Dendritic cell treated with granulocyte-macrophage colony-stimulating factor and Interleukin-4, amounts not matched to agents 40 ng/mL and 50 ng/mL, for 4 days (primary cell): ENCODE measurements around the gene TTYH3.

Experiments used
- H3K27ac Mint-ChIP-seq: one replicate; pipeline ENCODE4 v1.8.0; 2022; ENCODE audit warnings: mild to moderate bottlenecking, mixed read lengths
- H3K27me3 Mint-ChIP-seq: one replicate; pipeline ENCODE4 v1.8.0; 2022; ENCODE audit warnings: mild to moderate bottlenecking, mixed read lengths
- H3K36me3 Mint-ChIP-seq: one replicate; pipeline ENCODE4 v1.8.0; 2022; ENCODE audit warnings: low read depth, mixed read lengths
- H3K4me1 Mint-ChIP-seq: one replicate; pipeline ENCODE4 v1.8.0; 2022; ENCODE audit warnings: low read depth, mixed read lengths
- H3K4me3 Mint-ChIP-seq: one replicate; pipeline ENCODE4 v1.8.0; 2022; ENCODE audit warnings: mild to moderate bottlenecking, moderate library complexity, mixed read lengths
- H3K9me3 Mint-ChIP-seq: one replicate; pipeline ENCODE4 v1.8.0; 2022; ENCODE audit warnings: mixed read lengths
- intact Hi-C: fragments of 100-400 bp; cut with micrococcal nuclease; formaldehyde crosslinking; loops from one replicate; pipeline ENCODE4 v1.15.0; 2022

TTYH3 gene

DNA sequence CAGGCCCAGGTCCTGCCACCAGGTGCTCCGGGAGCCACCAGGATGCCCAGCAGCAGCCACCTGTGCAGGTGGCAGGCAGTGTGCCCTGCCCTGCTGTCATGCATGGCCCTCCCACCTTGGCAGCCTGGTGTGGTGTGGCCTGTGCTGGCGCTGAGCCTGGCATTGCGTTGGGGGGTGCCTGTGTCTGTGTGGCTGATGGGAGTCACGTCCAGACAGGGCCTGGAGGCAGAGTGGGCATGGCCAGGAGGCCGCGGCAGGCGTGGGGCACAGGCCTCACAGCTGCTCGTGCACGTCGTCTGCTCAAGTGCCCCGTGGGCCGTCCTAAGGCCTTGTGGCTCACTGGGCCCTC, 8.7 kb downstream of the TTYH3 start:
- Mint-ChIP-seq H3K27me3 (no peaks in the 10 kb centered on the region), H3K27ac (peak overlapping the region; percentile 100), H3K9me3 (no peaks in the 10 kb centered on the region), H3K4me3 (peak overlapping the region; percentile 67), H3K4me1 (peaks cover 89% of the 10 kb centered on the region), H3K36me3 (peaks cover 93% of the 10 kb centered on the region)
- intact Hi-C loops: loop anchor here (5.0 kb wide), 1 partner anchor 83 kb away; the partner anchor contains the start of genes BRAT1 and IQCE

DNA sequence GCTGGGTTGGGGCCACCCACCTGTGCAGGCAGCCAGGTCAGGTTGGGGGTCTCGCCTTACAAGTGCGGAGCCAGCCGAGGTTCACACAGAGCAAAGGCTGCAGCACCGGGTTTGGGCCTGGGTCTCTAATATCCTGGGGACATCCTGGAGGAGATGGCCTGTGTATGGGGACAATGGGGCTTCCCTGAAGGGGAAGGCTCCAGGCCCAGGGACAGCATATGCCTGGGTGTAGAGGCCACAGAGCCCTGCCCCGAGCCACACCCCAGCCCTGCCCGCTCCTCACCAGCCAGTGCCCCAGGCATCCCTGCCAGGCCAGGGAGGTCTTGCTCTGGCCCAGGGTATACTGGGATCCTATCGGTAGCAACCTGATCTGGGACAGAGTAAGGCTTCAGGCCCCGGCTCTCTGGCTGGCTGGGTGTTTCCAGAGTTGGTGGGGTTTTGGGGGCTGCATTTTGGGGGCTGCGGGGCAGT, 9.1 kb downstream of the TTYH3 start:
- Mint-ChIP-seq H3K4me3 (peak overlapping the region; percentile 67), H3K36me3 (peaks cover 93% of the 10 kb centered on the region), H3K9me3 (no peaks in the 10 kb centered on the region), H3K27me3 (no peaks in the 10 kb centered on the region), H3K27ac (peak overlapping the region; percentile 100), H3K4me1 (peaks cover 89% of the 10 kb centered on the region)
- intact Hi-C loops: loop anchor here (5.0 kb wide), 1 partner anchor 84 kb away; the partner anchor contains the start of genes BRAT1 and IQCE

DNA sequence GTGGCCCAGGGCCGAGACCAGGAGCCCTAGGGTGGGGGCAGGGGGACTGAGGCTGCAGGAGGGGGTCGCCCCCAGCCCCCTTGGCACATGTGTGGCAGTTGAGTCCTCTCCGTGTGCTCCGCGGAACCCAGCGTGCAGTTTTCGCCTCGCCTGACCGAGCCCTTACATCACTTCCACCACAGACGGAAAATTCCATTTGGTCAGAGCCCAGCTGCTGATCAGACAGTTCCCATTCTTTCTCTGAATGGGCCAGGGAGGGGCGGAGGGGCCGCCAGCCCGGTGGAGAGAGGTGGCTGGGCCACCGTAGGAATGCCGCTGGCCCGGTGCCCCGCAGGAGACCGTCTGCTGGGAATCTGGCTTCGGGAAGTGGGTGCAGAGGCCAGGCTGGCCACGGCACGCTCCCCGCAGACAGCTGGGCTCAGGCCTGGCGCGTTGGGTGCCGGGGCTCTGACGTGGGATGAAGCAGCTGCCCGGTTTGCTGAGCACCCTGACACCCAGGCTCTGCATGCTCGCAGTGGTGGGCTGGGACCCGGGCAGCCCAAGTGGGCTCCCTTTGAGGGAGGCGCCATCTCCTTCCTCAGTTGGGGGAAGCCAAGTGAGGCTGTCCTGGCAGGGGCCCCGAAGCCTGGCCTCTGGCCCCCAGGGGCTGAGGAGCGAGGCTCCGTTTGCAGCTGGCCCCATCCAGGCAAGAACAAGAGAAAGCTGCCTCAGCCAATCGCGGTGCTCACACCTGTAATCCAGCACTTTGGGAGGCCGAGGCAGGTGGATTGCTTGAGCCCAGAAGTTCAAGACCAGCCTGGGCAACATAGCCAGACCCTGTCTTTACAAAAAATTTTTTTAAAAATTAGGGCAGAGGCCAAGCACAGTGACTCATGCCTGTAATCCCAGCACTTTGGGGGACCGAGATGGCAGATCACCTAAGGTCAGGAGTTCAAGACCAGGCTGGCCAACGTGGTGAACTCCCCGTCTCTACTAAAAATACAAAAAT, 9.9 kb downstream of the TTYH3 start:
- Mint-ChIP-seq H3K4me1 (peaks cover 89% of the 10 kb centered on the region), H3K36me3 (peaks cover 93% of the 10 kb centered on the region), H3K9me3 (no peaks in the 10 kb centered on the region), H3K27me3 (no peaks in the 10 kb centered on the region), H3K4me3 (peak overlapping the region; percentile 67), H3K27ac (peak overlapping the region; percentile 100)
- intact Hi-C loops: loop anchor here (5.0 kb wide), 1 partner anchor 84 kb away; the partner anchor contains the start of genes BRAT1 and IQCE

DNA sequence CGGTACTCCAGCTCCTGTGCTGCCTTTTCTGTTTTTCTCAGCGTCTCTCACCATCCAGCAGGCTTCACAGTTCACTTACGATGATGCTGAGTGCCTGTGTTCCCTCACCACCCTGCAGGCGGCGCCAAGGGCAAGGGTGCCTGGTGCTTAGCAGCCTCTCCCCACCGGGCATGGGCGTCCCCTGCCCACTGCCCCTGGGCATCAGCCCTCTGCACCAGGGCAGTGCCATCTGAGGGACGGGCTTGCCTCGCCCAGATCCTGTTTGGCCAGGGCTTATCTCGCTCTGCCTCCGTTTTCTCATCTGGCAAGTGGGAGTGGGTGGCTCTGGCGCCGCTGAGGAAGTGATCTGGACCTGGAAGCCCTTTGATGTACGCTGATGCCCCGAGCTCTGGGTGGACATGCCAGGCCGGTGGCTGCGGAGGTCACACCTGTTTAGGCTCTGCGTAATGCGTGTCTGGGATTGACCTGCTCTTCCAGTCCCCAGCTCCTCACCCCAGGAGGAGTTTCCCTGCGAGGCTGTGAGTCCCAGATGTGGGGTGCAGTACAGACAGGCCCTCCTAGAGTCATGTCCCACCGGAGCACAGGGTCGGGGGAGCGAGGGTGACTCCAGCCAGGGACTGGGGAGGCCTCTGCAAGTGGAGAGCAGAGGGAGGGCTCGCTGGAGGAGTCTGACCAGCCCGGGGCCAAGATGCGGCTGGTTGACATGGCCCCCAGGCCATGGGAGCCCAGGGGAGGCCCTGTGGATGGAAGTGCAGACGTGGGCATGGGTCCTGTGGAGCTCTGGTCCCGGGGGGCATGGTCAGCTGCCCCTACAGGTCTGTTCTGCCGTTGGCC, 11.8 kb downstream of the TTYH3 start:
- no peaks in the 10 kb centered on the region for H3K27me3 Mint-ChIP-seq
- intact Hi-C loops: loop anchor here (5.0 kb wide), 1 partner anchor 86 kb away; the partner anchor contains the start of genes BRAT1 and IQCE
- peaks cover 93% of the 10 kb centered on the region for H3K36me3 Mint-ChIP-seq
- no peak overlapping the region for H3K4me3 Mint-ChIP-seq
- H3K27ac Mint-ChIP-seq: peak overlapping the region; percentile 91
- peaks cover 85% of the 10 kb centered on the region for H3K4me1 Mint-ChIP-seq
- H3K9me3 Mint-ChIP-seq: no peaks in the 10 kb centered on the region

DNA sequence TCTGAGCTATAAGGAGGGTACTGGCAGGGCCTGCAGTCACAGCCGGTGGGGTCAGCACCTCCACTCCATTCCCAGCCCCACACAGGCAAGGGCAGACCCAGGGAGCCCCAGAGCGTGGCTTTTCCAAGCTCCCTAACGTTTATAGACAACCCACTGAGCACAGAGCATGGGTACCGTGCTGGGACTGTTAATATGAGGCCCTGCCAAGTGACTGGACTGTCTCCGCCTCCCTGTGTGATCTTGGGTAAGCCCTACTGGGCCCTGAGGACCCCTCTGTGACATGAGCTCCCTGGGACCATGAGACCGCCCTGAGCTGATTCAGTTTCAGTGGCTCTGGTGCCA, 12.4 kb downstream of the TTYH3 start:
- peaks cover 93% of the 10 kb centered on the region for H3K36me3 Mint-ChIP-seq
- intact Hi-C loops: loop anchor here (5.0 kb wide), 1 partner anchor 87 kb away; the partner anchor contains the start of genes BRAT1 and IQCE
- no peaks in the 10 kb centered on the region for H3K27me3 Mint-ChIP-seq
- H3K4me3 Mint-ChIP-seq: peak overlapping the region; percentile 37
- no peaks in the 10 kb centered on the region for H3K9me3 Mint-ChIP-seq
- H3K4me1 Mint-ChIP-seq: peaks cover 85% of the 10 kb centered on the region
- H3K27ac Mint-ChIP-seq: peak overlapping the region; percentile 91

DNA sequence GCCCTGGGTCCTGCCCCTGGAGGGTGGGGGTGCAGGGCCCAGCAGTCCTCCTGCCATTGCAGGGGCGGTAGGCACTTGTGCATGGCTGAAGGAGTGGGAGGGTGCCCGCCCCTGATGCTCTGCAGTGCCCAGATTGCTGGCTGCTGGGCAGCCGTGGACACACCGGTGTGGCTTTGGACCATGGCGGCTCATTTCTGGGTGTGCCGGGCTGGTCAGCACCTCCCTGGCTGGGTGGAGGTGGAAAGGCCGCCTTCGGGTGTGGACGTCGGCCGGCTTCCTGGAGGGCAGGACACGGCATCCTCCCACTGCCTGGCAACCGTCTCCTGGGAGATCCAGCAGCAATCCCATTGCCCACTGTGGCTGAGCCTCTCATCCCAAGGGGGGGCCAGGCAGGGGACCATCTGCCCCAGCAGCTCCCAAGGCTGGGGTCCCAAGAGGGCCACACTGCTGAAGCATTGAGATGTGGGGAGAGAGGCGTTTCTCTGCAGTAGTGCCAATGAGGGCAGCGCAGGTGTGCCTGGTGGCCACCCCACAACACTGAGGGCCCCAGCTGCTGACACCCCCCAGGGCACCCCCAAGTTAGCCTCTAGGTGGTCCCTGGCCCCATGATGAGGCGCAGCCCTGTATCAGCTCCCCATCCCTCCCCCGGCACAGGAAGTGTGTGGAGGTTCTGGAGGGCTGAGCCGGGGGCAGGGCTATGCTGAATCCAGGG, 12.9 kb downstream of the TTYH3 start:
- intact Hi-C loops: loop anchor here (5.0 kb wide), 2 partner anchors 37 to 87 kb away; partner anchors contain the start of genes BRAT1 and IQCE
- Mint-ChIP-seq H3K27me3 (no peaks in the 10 kb centered on the region), H3K4me3 (peak overlapping the region; percentile 37), H3K4me1 (peaks cover 82% of the 10 kb centered on the region), H3K36me3 (peaks cover 93% of the 10 kb centered on the region), H3K27ac (peak overlapping the region; percentile 91), H3K9me3 (no peaks in the 10 kb centered on the region)

DNA sequence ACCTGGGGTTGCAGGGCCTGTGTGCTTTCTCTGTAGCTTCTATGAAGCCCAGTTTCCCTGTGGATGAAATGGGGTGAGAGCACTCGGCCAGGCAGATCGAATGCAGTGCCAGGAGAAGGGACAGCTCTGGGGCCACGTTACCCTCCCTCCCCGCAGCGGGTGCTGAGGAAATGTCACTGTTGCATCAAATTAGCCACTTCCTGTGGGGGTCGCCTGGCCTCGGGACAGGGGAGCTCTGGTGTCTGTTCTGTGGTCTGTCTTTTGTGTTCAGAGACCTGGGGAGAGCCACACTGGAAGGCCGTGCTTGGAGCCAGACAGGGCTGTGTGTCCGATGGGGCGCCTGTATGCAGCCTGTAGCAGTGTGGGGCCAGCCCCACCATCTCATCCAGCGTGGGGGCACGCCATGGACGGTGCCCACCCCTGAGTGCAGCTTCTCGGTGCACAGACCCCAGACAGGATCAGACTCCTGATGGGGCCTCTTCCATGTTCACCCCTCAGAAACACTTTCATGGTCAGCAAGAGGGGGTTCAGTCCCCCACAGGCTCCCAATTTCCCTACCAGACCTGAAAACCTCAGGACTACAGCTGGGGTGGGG, 13.6 kb downstream of the TTYH3 start:
- Mint-ChIP-seq H3K4me1 (peaks cover 82% of the 10 kb centered on the region), H3K27ac (peak overlapping the region; percentile 91), H3K36me3 (peaks cover 93% of the 10 kb centered on the region), H3K4me3 (peak overlapping the region; percentile 31), H3K27me3 (no peaks in the 10 kb centered on the region), H3K9me3 (no peaks in the 10 kb centered on the region)
- intact Hi-C loops: loop anchor here (5.0 kb wide), 1 partner anchor 38 kb away; no protein-coding TSS in a partner anchor

DNA sequence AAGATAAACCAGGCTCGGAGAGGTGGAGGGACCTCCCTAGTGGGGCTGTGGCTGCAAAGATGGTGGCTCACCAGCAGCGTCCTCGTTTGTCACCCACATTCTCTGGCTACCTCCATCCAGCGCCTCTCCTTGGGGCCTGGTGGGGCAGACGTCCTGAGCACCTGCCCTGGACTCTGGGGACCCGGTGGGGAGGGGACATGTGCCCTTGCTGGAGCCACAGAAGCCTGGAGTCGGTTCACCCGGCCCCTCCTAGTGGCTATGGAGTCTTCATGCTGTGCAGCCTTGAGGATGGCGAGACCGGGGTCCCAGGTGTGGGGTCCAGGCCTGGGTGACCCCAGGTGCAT, 14.5 kb downstream of the TTYH3 start:
- no peaks in the 10 kb centered on the region for H3K27me3 Mint-ChIP-seq
- peak overlapping the region; percentile 91 for H3K27ac Mint-ChIP-seq
- no peak overlapping the region for H3K4me3 Mint-ChIP-seq
- intact Hi-C loops: loop anchor here (5.0 kb wide), 1 partner anchor 39 kb away; no protein-coding TSS in a partner anchor
- peaks cover 81% of the 10 kb centered on the region for H3K4me1 Mint-ChIP-seq
- peaks cover 94% of the 10 kb centered on the region for H3K36me3 Mint-ChIP-seq
- no peaks in the 10 kb centered on the region for H3K9me3 Mint-ChIP-seq

DNA sequence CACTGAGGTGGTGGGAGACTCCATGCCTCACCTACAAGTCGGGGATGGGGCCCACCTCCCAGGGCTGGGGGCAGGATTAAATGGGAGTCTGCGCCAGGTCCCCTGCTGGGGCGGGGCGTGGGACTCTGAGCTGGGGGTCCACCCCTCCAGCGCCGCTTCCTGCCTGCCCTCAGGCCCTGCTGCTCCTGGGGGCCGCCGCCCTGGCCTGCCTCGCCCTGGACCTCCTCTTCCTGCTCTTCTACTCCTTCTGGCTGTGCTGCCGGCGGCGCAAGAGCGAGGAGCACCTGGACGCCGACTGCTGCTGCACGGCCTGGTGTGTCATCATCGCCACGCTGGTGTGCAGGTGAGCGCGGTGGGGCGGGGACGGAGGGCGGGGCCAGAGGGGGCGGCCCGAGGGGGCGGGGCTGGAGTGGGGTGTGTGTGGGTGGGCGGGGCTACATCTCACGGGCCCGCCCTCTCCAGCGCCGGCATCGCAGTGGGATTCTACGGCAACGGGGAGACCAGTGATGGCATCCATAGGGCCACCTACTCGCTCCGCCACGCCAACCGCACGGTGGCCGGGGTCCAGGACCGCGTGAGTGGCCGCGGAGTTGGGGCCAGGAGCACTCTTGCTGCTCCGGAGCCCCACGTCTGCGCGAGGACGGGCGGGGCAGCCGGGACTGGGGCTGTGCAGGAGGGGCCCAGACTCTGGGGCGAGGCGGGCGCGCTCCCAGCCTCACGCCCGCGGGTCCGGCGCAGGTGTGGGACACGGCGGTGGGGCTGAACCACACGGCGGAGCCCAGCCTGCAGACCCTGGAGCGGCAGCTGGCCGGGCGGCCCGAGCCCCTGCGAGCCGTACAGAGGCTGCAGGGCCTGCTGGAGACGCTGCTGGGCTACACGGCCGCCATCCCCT, 15.1 kb downstream of the TTYH3 start:
- H3K27me3 Mint-ChIP-seq: no peaks in the 10 kb centered on the region
- no peaks in the 10 kb centered on the region for H3K9me3 Mint-ChIP-seq
- peak overlapping the region; percentile 91 for H3K27ac Mint-ChIP-seq
- peaks cover 94% of the 10 kb centered on the region for H3K36me3 Mint-ChIP-seq
- intact Hi-C loops: loop anchor here (1.0 to 5.0 kb wide), 2 partner anchors 10 to 40 kb away; no protein-coding TSS in a partner anchor
- no peak overlapping the region for H3K4me3 Mint-ChIP-seq
- H3K4me1 Mint-ChIP-seq: peaks cover 75% of the 10 kb centered on the region

DNA sequence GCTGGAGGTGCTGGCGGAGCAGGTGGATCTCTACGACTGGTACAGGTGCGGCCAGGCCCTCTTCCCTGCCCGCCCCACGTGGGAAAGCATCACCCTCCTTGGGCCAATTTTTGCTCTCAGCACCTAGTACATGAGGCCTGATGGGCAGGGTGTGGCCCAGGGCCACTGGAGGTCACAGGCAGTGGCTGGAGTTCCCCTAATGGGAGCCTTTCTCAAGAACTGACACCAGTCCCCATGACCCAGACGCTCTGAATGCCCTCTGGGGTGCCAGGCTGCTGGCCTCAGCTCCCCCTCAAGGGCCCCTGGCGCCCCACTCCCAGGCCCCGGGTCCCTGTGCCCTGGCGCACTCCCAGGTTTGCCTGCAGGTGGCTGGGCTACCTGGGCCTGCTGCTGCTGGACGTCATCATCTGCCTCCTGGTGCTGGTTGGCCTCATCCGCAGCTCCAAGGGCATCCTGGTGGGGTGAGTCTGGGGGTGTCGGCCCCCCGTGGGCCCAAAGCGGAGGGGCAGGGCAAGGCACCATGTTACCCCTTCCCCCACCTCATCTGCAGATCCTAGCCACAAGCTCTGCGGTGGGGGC, 15.9 kb downstream of the TTYH3 start:
- Mint-ChIP-seq H3K4me3 (peak overlapping the region; percentile 61), H3K9me3 (no peaks in the 10 kb centered on the region), H3K27ac (peak overlapping the region; percentile 91), H3K36me3 (peaks cover 98% of the 10 kb centered on the region), H3K27me3 (no peaks in the 10 kb centered on the region), H3K4me1 (peaks cover 74% of the 10 kb centered on the region)
- intact Hi-C loops: loop anchor here (1.0 to 5.0 kb wide), 2 partner anchors 10 to 40 kb away; no protein-coding TSS in a partner anchor

DNA sequence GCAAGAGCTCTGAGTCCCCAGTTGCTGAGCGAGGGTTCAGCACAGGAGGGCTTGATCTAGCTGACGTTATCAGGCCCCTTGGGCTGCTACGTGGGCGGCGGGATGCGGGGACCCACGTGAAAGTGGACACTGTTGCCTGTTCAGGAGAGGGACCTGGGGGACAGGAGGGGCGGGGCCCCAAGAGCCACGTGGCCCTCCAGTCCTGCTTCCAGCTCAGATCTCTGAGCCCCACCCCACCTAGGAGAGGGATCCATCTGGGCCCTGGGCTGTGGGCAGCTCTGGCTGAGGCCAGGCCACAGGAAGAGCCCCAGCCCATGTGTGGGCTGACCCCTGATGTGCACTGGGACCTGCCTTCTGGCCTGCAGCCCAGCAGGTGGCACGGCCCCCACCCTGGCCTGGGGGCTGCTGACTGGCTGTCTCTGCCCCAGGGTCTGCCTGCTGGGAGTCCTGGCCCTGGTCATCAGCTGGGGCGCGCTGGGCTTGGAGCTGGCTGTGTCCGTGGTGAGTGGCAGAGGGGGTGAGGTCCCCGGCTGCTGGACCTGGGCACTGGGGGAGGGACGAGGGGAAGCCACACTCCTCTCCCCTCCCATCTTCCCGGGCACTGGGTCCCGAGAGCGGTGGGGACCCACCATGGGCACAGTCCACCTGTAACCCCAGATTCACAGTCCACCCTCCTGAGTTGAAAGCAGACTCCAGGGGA, 17.5 kb downstream of the TTYH3 start:
- Mint-ChIP-seq H3K36me3 (peaks cover 100% of the 10 kb centered on the region), H3K4me1 (peaks cover 62% of the 10 kb centered on the region), H3K27ac (peak overlapping the region; percentile 91), H3K27me3 (no peaks in the 10 kb centered on the region), H3K4me3 (no peak overlapping the region), H3K9me3 (no peaks in the 10 kb centered on the region)
- intact Hi-C loops: loop anchor here (5.0 kb wide), 1 partner anchor 42 kb away; no protein-coding TSS in a partner anchor
